ENCODE measurements around the gene KIF26B. TPM values are rescaled to one million over a fixed set of nuclear protein-coding genes. Genes with fewer than 3 reads are reported as not detected.

The KIF26B gene
- total and polyA plus RNA-seq, 2 experiments from 2014 or later, result 0.03 to 0.76 TPM

DNA sequence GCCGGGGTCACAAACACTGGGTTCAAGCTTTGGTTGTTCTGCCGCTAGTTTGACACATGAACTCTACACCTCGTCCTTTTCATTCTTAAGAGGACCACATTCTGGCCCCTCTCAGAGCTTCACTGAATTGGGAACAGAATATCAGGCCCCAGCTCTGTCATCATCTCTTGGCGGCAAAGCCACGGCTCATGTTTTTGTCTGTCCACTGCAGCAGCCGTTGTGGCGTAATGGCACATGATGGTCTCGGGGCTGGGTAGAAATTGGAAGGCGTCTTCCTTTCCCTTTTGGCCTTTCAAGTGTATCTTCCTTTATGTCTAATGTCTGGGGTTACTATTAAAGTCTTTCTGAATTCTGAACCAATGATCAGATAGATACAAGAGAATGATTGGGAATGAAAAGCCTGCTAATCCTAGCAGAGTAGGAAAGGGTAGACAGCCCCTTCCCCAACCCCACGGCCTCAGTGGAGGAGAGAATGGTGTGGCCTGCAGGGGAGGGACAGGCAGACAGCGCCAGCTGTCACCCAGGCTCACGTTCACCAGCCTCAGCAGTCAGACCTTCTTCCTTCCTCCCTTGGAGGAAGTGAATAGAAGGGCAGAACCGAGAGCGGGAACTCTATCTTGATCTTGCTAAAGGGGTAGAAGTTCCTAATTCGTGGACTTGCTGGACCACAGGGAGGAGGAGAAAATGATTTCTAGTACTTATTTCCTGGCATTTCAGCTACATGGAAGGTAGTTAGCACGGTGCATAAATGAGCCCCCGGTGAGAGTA, 498.1 kb downstream of the KIF26B start (continued):
- TF ChIP-seq, protein P1, sequence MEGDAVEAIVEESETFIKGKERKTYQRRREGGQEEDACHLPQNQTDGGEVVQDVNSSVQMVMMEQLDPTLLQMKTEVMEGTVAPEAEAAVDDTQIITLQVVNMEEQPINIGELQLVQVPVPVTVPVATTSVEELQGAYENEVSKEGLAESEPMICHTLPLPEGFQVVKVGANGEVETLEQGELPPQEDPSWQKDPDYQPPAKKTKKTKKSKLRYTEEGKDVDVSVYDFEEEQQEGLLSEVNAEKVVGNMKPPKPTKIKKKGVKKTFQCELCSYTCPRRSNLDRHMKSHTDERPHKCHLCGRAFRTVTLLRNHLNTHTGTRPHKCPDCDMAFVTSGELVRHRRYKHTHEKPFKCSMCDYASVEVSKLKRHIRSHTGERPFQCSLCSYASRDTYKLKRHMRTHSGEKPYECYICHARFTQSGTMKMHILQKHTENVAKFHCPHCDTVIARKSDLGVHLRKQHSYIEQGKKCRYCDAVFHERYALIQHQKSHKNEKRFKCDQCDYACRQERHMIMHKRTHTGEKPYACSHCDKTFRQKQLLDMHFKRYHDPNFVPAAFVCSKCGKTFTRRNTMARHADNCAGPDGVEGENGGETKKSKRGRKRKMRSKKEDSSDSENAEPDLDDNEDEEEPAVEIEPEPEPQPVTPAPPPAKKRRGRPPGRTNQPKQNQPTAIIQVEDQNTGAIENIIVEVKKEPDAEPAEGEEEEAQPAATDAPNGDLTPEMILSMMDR (conservative IDR thresholded peaks at IDR 0.05; ENCODE audit: low read depth in 2 of 2), result no peak
- TF ChIP-seq ZNF114 (CRISPR knock-in tag; IDR thresholded peaks at IDR 0.05), result no peak
- no peak for TF ChIP-seq CREB1 (CRISPR knock-in tag; IDR thresholded peaks at IDR 0.05; ENCODE audit: low read depth)
- no peak for TF ChIP-seq EZH2phosphoT487 (IDR thresholded peaks at IDR 0.05; ENCODE audit: unreplicated experiment)
- no peak for TF ChIP-seq ZNF331 (CRISPR knock-in tag; IDR thresholded peaks at IDR 0.05; ENCODE audit: low read depth)
- TF ChIP-seq STAT1 (IDR thresholded peaks at IDR 0.05; ENCODE audit: unreplicated experiment), result no peak
- no peak for TF ChIP-seq NANOG (IDR thresholded peaks at IDR 0.05; ENCODE audit: borderline replicate concordance)
- no peak for TF ChIP-seq JUNB (IDR thresholded peaks at IDR 0.05; ENCODE audit: unreplicated experiment)
- no peak for TF ChIP-seq EZH2 (IDR thresholded peaks at IDR 0.05; ENCODE audit: low read depth, unreplicated experiment)

DNA sequence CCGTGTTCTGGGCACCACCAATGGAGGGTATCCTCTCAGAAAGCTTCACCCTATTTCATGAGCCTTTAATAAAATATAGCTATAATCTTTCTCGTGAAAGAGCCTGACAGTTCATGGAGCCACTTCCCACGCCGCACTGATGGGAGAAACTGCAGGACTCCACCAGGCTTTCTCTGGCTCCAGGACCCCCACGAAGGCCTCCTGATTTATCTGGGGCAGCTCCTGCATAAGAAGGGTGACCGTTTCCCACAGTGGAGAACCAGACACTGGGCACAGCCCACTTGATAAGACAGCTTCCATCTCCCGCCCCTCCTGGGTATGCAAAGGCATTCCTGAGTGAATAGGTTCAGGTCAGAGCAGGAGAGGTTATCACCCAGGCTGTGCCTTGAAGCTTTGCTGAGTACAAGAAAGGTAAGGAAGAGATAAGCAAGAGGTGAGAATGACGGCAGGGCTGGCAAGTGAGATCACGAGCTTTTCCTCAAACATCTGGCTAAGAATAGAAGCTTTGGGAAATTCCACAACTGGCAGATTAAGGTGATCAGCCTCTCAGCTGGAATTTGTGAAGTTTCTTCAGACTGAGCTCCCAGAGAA, 499.8 kb downstream of the KIF26B start:
- Histone ChIP-seq H3K27me3 (ENCODE audit: insufficient read depth) (no peaks in the 10 kb centered on the region), H2AFZ (peak overlapping the region; percentile 28; the same call in 1 of the 2 replicates), H3K79me2 (replicated peaks; ENCODE audit: insufficient read depth) (no peaks in the 10 kb centered on the region), H3K4me1 (ENCODE audit: insufficient read depth) (no peaks in the 10 kb centered on the region), H3F3A (replicated peaks; ENCODE audit: low read depth) (no peaks in the 10 kb centered on the region), H3K27ac (ENCODE audit: low read depth) (no peak overlapping the region), H4K20me1 (replicated peaks; ENCODE audit: insufficient read depth) (no peaks in the 10 kb centered on the region), H3K36me3 (ENCODE audit: insufficient read depth) (no peaks in the 10 kb centered on the region), H3K4me3 (no peak overlapping the region), H3K4me2 (no peak overlapping the region), H3K9me2 (ENCODE audit: insufficient read depth) (peaks cover 6% of the 10 kb centered on the region; the same call in 1 of the 2 replicates)
- ATAC-seq (peak; percentile 71), DNase-seq (ENCODE audit: low spot score) (peak; percentile 30)
- Mint-ChIP-seq H3K36me3 (ENCODE audit: low read depth) (peaks cover 4% of the 10 kb centered on the region; the same call in 1 of the 3 replicates), H3K27me3 (ENCODE audit: insufficient read depth, low read depth, poor library complexity) (peaks cover 5% of the 10 kb centered on the region), H3K4me1 (peaks cover 33% of the 10 kb centered on the region), H3K4me3 (no peak overlapping the region), H3K9me3 (peaks cover 19% of the 10 kb centered on the region), H3K27ac (no peak overlapping the region; the same call in 1 of the 2 replicates)
- TF ChIP-seq CREB1 (CRISPR knock-in tag; IDR thresholded peaks at IDR 0.05; ENCODE audit: low read depth) (no peak), ETS1 (IDR thresholded peaks at IDR 0.05) (no peak), STAT1 (IDR thresholded peaks at IDR 0.05; ENCODE audit: unreplicated experiment) (no peak), EZH2 (IDR thresholded peaks at IDR 0.05; ENCODE audit: low read depth, unreplicated experiment) (no peak), ZNF114 (CRISPR knock-in tag; IDR thresholded peaks at IDR 0.05) (no peak), EZH2phosphoT487 (IDR thresholded peaks at IDR 0.05; ENCODE audit: unreplicated experiment) (no peak)
- TF ChIP-seq, protein P1 (conservative IDR thresholded peaks at IDR 0.05; ENCODE audit: low read depth in 2 of 2), result no peak
